HL-60 (cell line): Measurements from ENCODE around the gene DLG5.

Experiments used
- CTCF ChIP-seq: IDR thresholded peaks from one replicate; pipeline ENCODE4 v1.5.1; 2011; ENCODE audit warnings: low read length, control low read depth, inconsistent platforms; ENCODE audit not compliant: insufficient read depth
- REST ChIP-seq: IDR thresholded peaks from 2 replicates; pipeline ENCODE4 v1.6.1; 2012; ENCODE audit warnings: low read depth; ENCODE audit not compliant: insufficient replicate concordance

GRCh38 chr10:77859200-77859864, 67.2 kb downstream of the DLG5 start:
- no peak for TF ChIP-seq CTCF
- TF ChIP-seq REST, result no peak
